Esophagus muscularis mucosa (tissue), 3 donors: ENCODE data around the gene ACAA2.

Experiments
- CTCF ChIP-seq, 3 experiments: fragments of 200-600 bp in 2 of 3; fragments of 450-650 bp in 1 of 3; sonication (generic) in 2 of 3; IDR thresholded peaks; one replicate each; pipeline ENCODE4 v1.5.1; 2017 to 2019; ENCODE audit warnings: antibody characterized with exemption in 3 of 3, mild to moderate bottlenecking in 2 of 3, moderate library complexity in 1 of 3
- POLR2A ChIP-seq: fragments of 450-650 bp; IDR thresholded peaks from one replicate; pipeline ENCODE4 v1.6.1; 2017; ENCODE audit warnings: antibody characterized with exemption, moderate library complexity, mild to moderate bottlenecking, low read depth
- POLR2AphosphoS5 ChIP-seq, 2 donors: sonication (generic); formaldehyde crosslinking; IDR thresholded peaks; one replicate each; pipeline ENCODE4 v1.6.1; 2017; ENCODE audit warnings: antibody characterized with exemption in 2 of 2

- no peak for TF ChIP-seq CTCF (IDR thresholded peaks at IDR 0.05)
- no peak for TF ChIP-seq POLR2AphosphoS5 (IDR thresholded peaks at IDR 0.05)
- TF ChIP-seq POLR2A = no peak
Observed at GRCh38 chr18:49849331-49850217, 36.2 kb upstream of the ACAA2 start.
